Measurements from ENCODE around the gene OR52I2. TPM values are rescaled to one million over a fixed set of nuclear protein-coding genes. Genes with fewer than 3 reads are reported as not detected.

OR52I2 gene
- total RNA-seq, 1 donor from 2014 or later = not detected

DNA sequence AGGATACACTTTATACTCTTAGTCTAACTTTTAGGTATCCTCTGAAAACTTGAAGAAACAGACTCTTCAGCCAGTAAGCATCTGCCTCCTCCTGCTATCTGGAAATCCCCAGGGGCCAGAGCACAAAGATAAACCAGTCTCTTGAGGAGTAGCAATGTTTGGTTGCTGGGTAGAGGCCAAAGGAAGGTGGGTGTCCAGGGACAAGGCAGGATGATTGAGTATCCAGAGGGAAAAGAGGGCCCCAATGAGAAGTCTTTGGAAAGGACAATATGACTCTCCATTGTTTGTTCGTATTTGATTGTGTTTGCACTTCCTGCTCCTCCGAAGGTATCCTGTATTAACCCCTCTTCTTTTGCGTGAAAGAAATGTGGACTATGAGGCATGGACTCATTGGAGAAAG is 7.5 kb downstream of the OR52I2 start:
- Histone ChIP-seq H3K79me2 (ENCODE audit: low read depth) (no peaks in the 10 kb centered on the region), H2AFZ (replicated peaks) (no peak overlapping the region), H3K36me3 (no peaks in the 10 kb centered on the region), H3K9ac (no peak overlapping the region), H4K20me1 (ENCODE audit: low read depth) (no peaks in the 10 kb centered on the region), H3K9me3 (ENCODE audit: low read depth) (no peaks in the 10 kb centered on the region), H3K27me3 (no peaks in the 10 kb centered on the region), H3K27ac (no peak overlapping the region), H3K4me2 (no peak overlapping the region), H3F3A (ENCODE audit: low read depth) (no peaks in the 10 kb centered on the region), H3K4me3 (no peak overlapping the region), H3K4me1 (no peaks in the 10 kb centered on the region)
- Mint-ChIP-seq H3K36me3 (no peaks in the 10 kb centered on the region), H3K9me3 (no peaks in the 10 kb centered on the region), H3K4me3 (no peak overlapping the region), H3K4me1 (no peaks in the 10 kb centered on the region), H3K27ac (no peak overlapping the region), H3K27me3 (ENCODE audit: insufficient read depth, low read depth) (no peaks in the 10 kb centered on the region)
- TF ChIP-seq EZH2phosphoT487 (IDR thresholded peaks at IDR 0.05) = no peak
- no peak for TF ChIP-seq EZH2 (IDR thresholded peaks at IDR 0.05)
- TF ChIP-seq, protein P1, sequence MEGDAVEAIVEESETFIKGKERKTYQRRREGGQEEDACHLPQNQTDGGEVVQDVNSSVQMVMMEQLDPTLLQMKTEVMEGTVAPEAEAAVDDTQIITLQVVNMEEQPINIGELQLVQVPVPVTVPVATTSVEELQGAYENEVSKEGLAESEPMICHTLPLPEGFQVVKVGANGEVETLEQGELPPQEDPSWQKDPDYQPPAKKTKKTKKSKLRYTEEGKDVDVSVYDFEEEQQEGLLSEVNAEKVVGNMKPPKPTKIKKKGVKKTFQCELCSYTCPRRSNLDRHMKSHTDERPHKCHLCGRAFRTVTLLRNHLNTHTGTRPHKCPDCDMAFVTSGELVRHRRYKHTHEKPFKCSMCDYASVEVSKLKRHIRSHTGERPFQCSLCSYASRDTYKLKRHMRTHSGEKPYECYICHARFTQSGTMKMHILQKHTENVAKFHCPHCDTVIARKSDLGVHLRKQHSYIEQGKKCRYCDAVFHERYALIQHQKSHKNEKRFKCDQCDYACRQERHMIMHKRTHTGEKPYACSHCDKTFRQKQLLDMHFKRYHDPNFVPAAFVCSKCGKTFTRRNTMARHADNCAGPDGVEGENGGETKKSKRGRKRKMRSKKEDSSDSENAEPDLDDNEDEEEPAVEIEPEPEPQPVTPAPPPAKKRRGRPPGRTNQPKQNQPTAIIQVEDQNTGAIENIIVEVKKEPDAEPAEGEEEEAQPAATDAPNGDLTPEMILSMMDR (IDR thresholded peaks at IDR 0.05) = no peak
- no peak for DNase-seq (ENCODE audit: low spot score)

DNA sequence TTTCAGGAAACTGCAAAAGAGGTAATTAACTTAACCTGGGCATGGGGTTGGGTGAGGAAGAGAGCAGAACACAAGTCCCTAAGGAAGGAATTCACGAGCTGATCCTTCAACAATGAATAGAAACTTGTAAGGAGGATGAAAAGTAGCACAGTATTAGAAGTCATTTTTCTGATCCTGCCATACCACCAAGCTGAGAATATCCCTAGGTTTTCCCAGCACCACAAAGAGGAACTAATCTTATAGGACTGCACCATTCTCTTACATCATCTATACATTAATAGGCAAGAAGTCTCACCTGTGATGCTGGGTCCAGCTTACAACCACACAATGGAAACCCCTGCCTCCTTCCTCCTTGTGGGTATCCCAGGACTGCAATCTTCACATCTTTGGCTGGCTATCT is 12.2 kb downstream of the OR52I2 start, which contains the start of gene OR52I1:
Gene OR52I1 (plus strand): TSS at position 301 of the 400 bp plus-strand sequence. CDS start 0 bp downstream, at position 301.
- H3K27me3 Mint-ChIP-seq (ENCODE audit: insufficient read depth, low read depth) = peaks cover 4% of the 10 kb centered on the region
- H3F3A ChIP-seq (ENCODE audit: low read depth) = no peaks in the 10 kb centered on the region
- H3K9me3 Mint-ChIP-seq = no peaks in the 10 kb centered on the region
- no peaks in the 10 kb centered on the region for H3K27me3 ChIP-seq
- no peak within 1 kb of the TSS for H2AFZ ChIP-seq (replicated peaks)
- no peak within 1 kb of the TSS for H3K27ac Mint-ChIP-seq
- H3K27ac ChIP-seq = no peak within 1 kb of the TSS
- H3K4me1 ChIP-seq = no peaks in the 10 kb centered on the region
- H3K4me3 ChIP-seq = no peak within 1 kb of the TSS
- TF ChIP-seq, protein P1 (IDR thresholded peaks at IDR 0.05) = no peak
- TF ChIP-seq EZH2 (IDR thresholded peaks at IDR 0.05) = no peak
- no peak for TF ChIP-seq EZH2phosphoT487 (IDR thresholded peaks at IDR 0.05)
- no peak within 1 kb of the TSS for H3K4me3 Mint-ChIP-seq
- no peaks in the 10 kb centered on the region for H3K36me3 ChIP-seq
- no peaks in the 10 kb centered on the region for H3K4me1 Mint-ChIP-seq
- H3K9me3 ChIP-seq (ENCODE audit: low read depth) = no peaks in the 10 kb centered on the region
- no peak within 1 kb of the TSS for H3K4me2 ChIP-seq
- H4K20me1 ChIP-seq (ENCODE audit: low read depth) = no peaks in the 10 kb centered on the region
- H3K79me2 ChIP-seq (ENCODE audit: low read depth) = no peaks in the 10 kb centered on the region
- H3K36me3 Mint-ChIP-seq = no peaks in the 10 kb centered on the region
- DNase-seq (ENCODE audit: low spot score) = no peak
- H3K9ac ChIP-seq = no peak within 1 kb of the TSS

DNA sequence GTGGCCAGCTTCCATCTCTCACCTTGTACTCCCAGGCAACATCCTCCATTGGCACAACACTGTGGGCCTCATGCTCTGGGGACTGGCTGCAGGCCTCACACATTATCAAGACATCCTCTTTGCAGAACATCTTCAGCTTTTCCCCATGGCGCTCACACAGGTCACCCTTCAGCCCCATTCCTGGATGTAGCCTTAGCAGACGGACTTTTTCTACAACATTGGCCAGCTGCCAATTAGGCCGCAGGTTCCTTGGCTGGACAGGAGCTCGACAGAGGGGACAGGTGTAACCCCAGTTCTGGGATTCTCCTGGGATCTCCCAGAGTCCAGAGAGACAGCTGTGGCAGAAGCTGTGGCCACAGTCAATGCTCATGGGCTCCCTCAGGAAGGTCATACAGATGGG is 23.5 kb downstream of the OR52I2 start:
- Histone ChIP-seq H3K4me1 (peaks cover 4% of the 10 kb centered on the region), H3K9ac (no peak overlapping the region), H3K27me3 (no peaks in the 10 kb centered on the region), H3K36me3 (no peaks in the 10 kb centered on the region), H3K4me3 (no peak overlapping the region), H3K27ac (no peak overlapping the region), H3K9me3 (ENCODE audit: low read depth) (no peaks in the 10 kb centered on the region), H3F3A (ENCODE audit: low read depth) (peaks cover 13% of the 10 kb centered on the region), H4K20me1 (ENCODE audit: low read depth) (no peaks in the 10 kb centered on the region), H3K79me2 (ENCODE audit: low read depth) (no peaks in the 10 kb centered on the region), H2AFZ (replicated peaks) (no peak overlapping the region), H3K4me2 (no peak overlapping the region)
- Mint-ChIP-seq H3K27me3 (ENCODE audit: insufficient read depth, low read depth) (no peaks in the 10 kb centered on the region), H3K4me3 (no peak overlapping the region), H3K36me3 (peaks cover 13% of the 10 kb centered on the region), H3K27ac (no peak overlapping the region), H3K9me3 (no peaks in the 10 kb centered on the region), H3K4me1 (peaks cover 11% of the 10 kb centered on the region)
- TF ChIP-seq, protein P1 (IDR thresholded peaks at IDR 0.05) = no peak
- TF ChIP-seq EZH2phosphoT487 (IDR thresholded peaks at IDR 0.05) = no peak
- TF ChIP-seq EZH2 (IDR thresholded peaks at IDR 0.05) = no peak
- no peak for DNase-seq (ENCODE audit: low spot score)

Data from neural progenitor cell (in vitro differentiated cells).